ENCODE data around the gene DCLK1. TPM values are rescaled to one million over a fixed set of nuclear protein-coding genes. Genes with fewer than 3 reads are reported as not detected.
"Not testable (repeated sequence)": the region's sequence is repeated elsewhere in the genome, so short reads cannot be mapped to it uniquely, and the experiment has no call there.

DCLK1 gene
- total and polyA plus RNA-seq, 7 experiments from 2014 or later = not detected

DNA sequence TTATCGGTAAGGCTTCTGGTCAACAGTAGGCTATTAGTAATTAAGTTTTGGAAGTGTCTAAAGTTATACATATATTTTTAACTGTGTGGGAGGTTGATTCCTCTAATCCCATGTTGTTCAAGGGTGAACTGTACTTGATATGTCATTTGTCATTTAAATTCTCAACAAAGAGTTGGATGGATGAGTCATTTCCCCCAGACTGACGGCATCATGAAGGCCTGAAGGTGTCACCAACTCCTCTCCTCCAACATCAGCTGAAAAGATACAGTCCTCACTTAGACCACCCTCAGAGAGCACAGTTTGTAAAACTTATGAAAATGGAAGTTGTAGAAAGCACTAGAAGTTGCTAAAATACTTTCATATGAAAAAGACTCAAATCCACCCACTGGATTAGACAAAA, 48.8 kb downstream of the DCLK1 start:
- intact Hi-C loops (cut with micrococcal nuclease) = no loop called here
- no peak overlapping the region for H3K27ac ChIP-seq (ENCODE audit: low read depth, low read length)
- H3K27me3 Mint-ChIP-seq = no peaks in the 10 kb centered on the region
- no peaks in the 10 kb centered on the region for H3K36me3 ChIP-seq (ENCODE audit: control insufficient read depth in 2 of 3, insufficient read depth in 3 of 3, low read length in 3 of 3)
- H3K4me3 ChIP-seq (ENCODE audit: low read length) = no peak overlapping the region
- H3K27me3 ChIP-seq (ENCODE audit: control insufficient read depth in 2 of 2, insufficient read depth in 2 of 2, low read length in 2 of 2) = no peaks in the 10 kb centered on the region
- peaks cover 0 to 14% (median 6%) of the 10 kb centered on the region in 11 donors for H3K9me3 Mint-ChIP-seq
- H3K27ac Mint-ChIP-seq = no peak overlapping the region
- H3K36me3 Mint-ChIP-seq = no peaks in the 10 kb centered on the region
- H3K4me1 Mint-ChIP-seq = no peaks in the 10 kb centered on the region
- ChIA-PET CTCF (no interaction called here), POLR2A (no interaction called here)
- no peaks in the 10 kb centered on the region for H3K4me1 ChIP-seq (ENCODE audit: control insufficient read depth in 2 of 2, insufficient read depth in 2 of 2, low read length in 2 of 2)
- ATAC-seq (no peak), DNase-seq (no peak)
- no peak overlapping the region for H3K4me3 Mint-ChIP-seq
- H3K9me3 ChIP-seq (ENCODE audit: control insufficient read depth in 2 of 3, low read length in 3 of 3) = no peaks in the 10 kb centered on the region

DNA sequence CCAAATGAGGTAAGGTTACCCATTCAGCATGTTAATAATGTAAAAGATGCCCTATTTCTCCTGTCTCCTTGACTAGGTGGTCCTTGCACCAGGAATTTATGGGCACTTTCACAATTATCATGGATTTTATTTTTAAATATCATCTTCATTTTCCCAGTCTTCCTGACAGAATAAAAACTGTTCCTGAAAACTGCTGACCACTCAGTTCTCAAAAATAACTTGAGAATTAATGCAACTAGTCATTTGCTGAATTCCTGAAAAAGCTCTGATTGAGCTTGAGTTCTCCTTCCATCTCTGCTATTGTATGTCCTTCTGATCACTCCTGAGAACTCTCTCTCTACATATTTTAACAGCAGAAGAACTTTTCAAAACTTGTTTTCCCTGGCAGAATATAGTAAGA, 55.0 kb downstream of the DCLK1 start:
- H3K4me1 Mint-ChIP-seq = no peaks in the 10 kb centered on the region
- Histone ChIP-seq H3K27ac (ENCODE audit: low read depth, low read length) (no peak overlapping the region), H3K36me3 (ENCODE audit: control insufficient read depth in 2 of 3, insufficient read depth in 3 of 3, low read length in 3 of 3) (no peaks in the 10 kb centered on the region), H3K9me3 (ENCODE audit: control insufficient read depth in 2 of 3, low read length in 3 of 3) (no peaks in the 10 kb centered on the region), H3K4me1 (ENCODE audit: control insufficient read depth in 2 of 2, insufficient read depth in 2 of 2, low read length in 2 of 2) (no peaks in the 10 kb centered on the region), H3K27me3 (ENCODE audit: control insufficient read depth in 2 of 2, insufficient read depth in 2 of 2, low read length in 2 of 2) (no peaks in the 10 kb centered on the region), H3K4me3 (ENCODE audit: low read length) (no peak overlapping the region)
- ChIA-PET POLR2A (no interaction called here), CTCF (no interaction called here)
- intact Hi-C loops (cut with micrococcal nuclease) = no loop called here
- ATAC-seq (no peak), DNase-seq (no peak)
- H3K4me3 Mint-ChIP-seq = no peak overlapping the region
- H3K27ac Mint-ChIP-seq = no peak overlapping the region
- H3K36me3 Mint-ChIP-seq = no peaks in the 10 kb centered on the region
- H3K9me3 Mint-ChIP-seq = peaks cover 0 to 21% (median 6%) of the 10 kb centered on the region in 11 donors
- H3K27me3 Mint-ChIP-seq = peaks cover 0 to 7% (median 0%) of the 10 kb centered on the region in 5 donors

DNA sequence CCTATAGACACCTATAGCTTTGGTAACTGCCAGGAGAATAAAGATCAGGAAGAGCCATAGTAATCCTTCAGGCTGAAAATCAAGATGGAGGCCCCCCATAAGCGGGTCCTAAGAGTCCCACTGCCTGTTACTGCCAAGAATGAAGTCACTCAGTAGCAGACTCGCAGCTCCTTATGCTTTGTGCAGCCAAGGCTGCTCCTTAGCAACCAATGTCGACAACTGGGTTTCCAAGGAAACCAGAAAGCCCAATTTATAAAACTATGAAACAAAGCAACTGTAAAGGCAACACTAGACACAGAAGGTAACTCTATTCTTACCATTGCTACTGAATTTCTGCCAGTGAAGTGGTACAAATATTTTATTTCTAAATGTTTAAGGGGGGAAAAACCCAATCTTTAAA, 56.5 kb downstream of the DCLK1 start:
- Mint-ChIP-seq H3K4me1 (no peaks in the 10 kb centered on the region), H3K9me3 (peaks cover 0 to 21% (median 4%) of the 10 kb centered on the region in 11 donors), H3K4me3 (no peak overlapping the region), H3K27me3 (peaks cover 0 to 7% (median 0%) of the 10 kb centered on the region in 5 donors), H3K36me3 (no peaks in the 10 kb centered on the region), H3K27ac (no peak overlapping the region)
- H3K27me3 ChIP-seq (ENCODE audit: control insufficient read depth in 2 of 2, insufficient read depth in 2 of 2, low read length in 2 of 2) = no peaks in the 10 kb centered on the region
- ATAC-seq = no peak
- no peak overlapping the region for H3K4me3 ChIP-seq (ENCODE audit: low read length)
- intact Hi-C loops (cut with micrococcal nuclease) = no loop called here
- no peaks in the 10 kb centered on the region for H3K36me3 ChIP-seq (ENCODE audit: control insufficient read depth in 2 of 3, insufficient read depth in 3 of 3, low read length in 3 of 3)
- DNase-seq = no peak
- no peaks in the 10 kb centered on the region for H3K9me3 ChIP-seq (ENCODE audit: control insufficient read depth in 2 of 3, low read length in 3 of 3)
- ChIA-PET CTCF (no interaction called here), POLR2A (no interaction called here)
- H3K27ac ChIP-seq (ENCODE audit: low read depth, low read length) = no peak overlapping the region
- no peaks in the 10 kb centered on the region for H3K4me1 ChIP-seq (ENCODE audit: control insufficient read depth in 2 of 2, insufficient read depth in 2 of 2, low read length in 2 of 2)

DNA sequence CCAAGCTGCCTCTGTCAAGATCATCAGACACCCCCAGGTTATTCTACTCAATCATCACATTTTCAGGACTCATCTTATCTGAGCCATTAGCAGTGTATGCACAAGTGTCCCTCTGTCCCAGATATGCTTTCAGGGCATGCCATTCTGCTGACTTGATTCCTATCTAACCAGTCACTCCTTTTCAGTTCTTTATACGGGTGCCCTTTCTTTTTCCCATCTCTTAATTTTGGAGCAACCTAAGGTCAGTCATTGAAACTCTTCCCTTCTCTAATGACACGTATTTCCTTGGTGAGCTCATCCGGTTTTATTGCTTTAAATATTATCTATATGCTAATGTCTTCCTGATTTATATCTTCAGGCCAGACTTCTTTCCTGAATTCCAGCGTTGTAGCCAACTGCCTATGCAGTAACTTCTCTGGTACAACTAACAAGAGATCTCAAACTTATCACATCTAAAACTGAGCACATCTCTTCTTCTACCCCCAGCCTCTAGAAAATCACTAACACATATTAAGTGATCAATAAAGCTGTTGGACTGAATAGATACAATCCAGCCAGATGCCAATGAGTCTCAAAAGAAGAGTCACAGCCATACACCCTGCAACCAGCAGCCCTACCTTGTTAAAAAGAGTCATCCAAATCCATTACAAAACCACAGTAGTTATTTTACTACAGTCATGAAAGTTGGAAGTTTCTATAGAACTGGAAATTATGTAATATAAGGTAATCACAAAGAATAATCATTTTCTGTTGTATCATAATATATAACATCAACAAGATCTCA, 58.8 kb downstream of the DCLK1 start:
- Mint-ChIP-seq H3K27me3 (peaks cover 0 to 7% (median 0%) of the 10 kb centered on the region in 5 donors), H3K36me3 (no peaks in the 10 kb centered on the region), H3K4me1 (no peaks in the 10 kb centered on the region), H3K9me3 (peaks cover 0 to 7% (median 2%) of the 10 kb centered on the region in 11 donors), H3K4me3 (no peak overlapping the region), H3K27ac (no peak overlapping the region)
- H3K27me3 ChIP-seq (ENCODE audit: control insufficient read depth in 2 of 2, insufficient read depth in 2 of 2, low read length in 2 of 2) = no peaks in the 10 kb centered on the region
- no peak for DNase-seq
- intact Hi-C loops (cut with micrococcal nuclease) = no loop called here
- no peaks in the 10 kb centered on the region for H3K4me1 ChIP-seq (ENCODE audit: control insufficient read depth in 2 of 2, insufficient read depth in 2 of 2, low read length in 2 of 2)
- ChIA-PET POLR2A (no interaction called here), CTCF (no interaction called here)
- no peaks in the 10 kb centered on the region for H3K36me3 ChIP-seq (ENCODE audit: control insufficient read depth in 2 of 3, insufficient read depth in 3 of 3, low read length in 3 of 3)
- ATAC-seq = no peak
- H3K9me3 ChIP-seq (ENCODE audit: control insufficient read depth in 2 of 3, low read length in 3 of 3) = no peaks in the 10 kb centered on the region
- no peak overlapping the region for H3K27ac ChIP-seq (ENCODE audit: low read depth, low read length)
- H3K4me3 ChIP-seq (ENCODE audit: low read length) = no peak overlapping the region

DNA sequence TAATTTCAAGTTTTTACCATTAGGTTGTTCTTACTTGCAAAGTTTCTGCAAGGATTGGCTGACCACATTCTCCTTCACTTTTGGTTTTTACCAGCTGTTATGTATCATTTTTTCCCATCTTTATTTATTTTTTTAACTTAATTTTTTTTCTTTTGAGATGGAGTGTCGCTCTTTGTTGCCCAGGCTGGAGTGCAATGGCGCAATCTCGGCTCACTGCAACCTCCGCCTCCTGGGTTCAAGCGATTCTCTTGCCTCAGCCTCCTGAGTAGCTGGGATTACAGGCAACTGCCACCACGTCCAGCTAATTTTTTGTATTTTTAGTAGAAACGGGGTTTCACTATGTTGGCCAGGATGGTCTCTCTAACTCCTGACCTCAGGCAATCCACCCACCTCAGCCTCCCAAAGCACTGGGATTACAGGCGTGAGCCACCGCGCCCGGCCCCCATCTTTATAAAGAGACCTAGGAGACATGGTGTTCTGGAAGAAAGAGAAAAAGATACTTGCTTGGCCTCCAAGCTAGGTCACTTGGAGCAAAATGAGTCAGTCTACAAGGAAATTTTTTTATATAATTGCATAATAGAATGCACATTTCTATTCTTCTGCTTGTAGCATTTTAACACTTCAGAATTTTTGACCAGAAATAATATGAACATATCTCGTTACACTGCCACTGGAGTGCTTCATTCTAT, 60.5 kb downstream of the DCLK1 start:
- H3K36me3 Mint-ChIP-seq; H3K27me3 ChIP-seq (ENCODE audit: control insufficient read depth in 2 of 2, insufficient read depth in 2 of 2, low read length in 2 of 2); H3K27ac Mint-ChIP-seq; H3K4me3 Mint-ChIP-seq; POLR2A ChIA-PET; intact Hi-C loops (cut with micrococcal nuclease); CTCF ChIA-PET; H3K4me1 ChIP-seq (ENCODE audit: control insufficient read depth in 2 of 2, insufficient read depth in 2 of 2, low read length in 2 of 2); DNase-seq; H3K4me1 Mint-ChIP-seq; H3K27me3 Mint-ChIP-seq; H3K36me3 ChIP-seq (ENCODE audit: control insufficient read depth in 2 of 3, insufficient read depth in 3 of 3, low read length in 3 of 3); H3K9me3 ChIP-seq (ENCODE audit: control insufficient read depth in 2 of 3, low read length in 3 of 3); H3K27ac ChIP-seq (ENCODE audit: low read depth, low read length); H3K4me3 ChIP-seq (ENCODE audit: low read length); ATAC-seq: not testable (repeated sequence)
- peaks cover 0 to 15% (median 0%) of the 10 kb centered on the region in 11 donors for H3K9me3 Mint-ChIP-seq

DNA sequence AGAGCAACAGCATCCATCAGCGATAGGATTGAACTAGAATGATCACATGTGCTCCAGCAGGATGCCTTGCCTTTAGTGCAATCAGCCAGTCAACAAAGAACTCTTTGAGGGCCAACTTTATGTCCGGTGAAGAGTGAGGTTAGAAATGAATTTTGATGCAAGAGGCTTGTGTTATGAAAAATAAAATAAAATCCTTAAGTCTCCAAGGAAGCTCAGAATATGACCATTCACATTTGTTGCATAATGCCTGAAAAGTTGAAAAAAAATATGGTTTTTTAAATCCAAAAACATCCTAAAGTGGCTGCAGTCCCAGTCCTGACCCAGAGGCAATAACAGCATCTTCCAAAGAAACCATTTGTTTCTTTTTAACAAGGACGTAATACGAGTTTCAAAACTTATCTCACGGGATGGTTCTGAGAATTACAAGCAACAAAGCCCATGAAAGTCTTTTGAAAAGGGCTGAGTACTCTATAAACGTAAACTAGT, 61.3 kb downstream of the DCLK1 start:
- H3K27ac Mint-ChIP-seq = no peak overlapping the region
- ATAC-seq = no peak
- intact Hi-C loops (cut with micrococcal nuclease) = no loop called here
- Histone ChIP-seq H3K27me3 (ENCODE audit: control insufficient read depth in 2 of 2, insufficient read depth in 2 of 2, low read length in 2 of 2) (no peaks in the 10 kb centered on the region), H3K4me3 (ENCODE audit: low read length) (no peak overlapping the region), H3K36me3 (ENCODE audit: control insufficient read depth in 2 of 3, insufficient read depth in 3 of 3, low read length in 3 of 3) (no peaks in the 10 kb centered on the region), H3K27ac (ENCODE audit: low read depth, low read length) (no peak overlapping the region), H3K4me1 (ENCODE audit: control insufficient read depth in 2 of 2, insufficient read depth in 2 of 2, low read length in 2 of 2) (no peaks in the 10 kb centered on the region), H3K9me3 (ENCODE audit: control insufficient read depth in 2 of 3, low read length in 3 of 3) (no peaks in the 10 kb centered on the region)
- H3K36me3 Mint-ChIP-seq = no peaks in the 10 kb centered on the region
- DNase-seq = no peak
- peaks cover 0 to 15% (median 0%) of the 10 kb centered on the region in 11 donors for H3K9me3 Mint-ChIP-seq
- no peaks in the 10 kb centered on the region for H3K4me1 Mint-ChIP-seq
- peaks cover 0 to 7% (median 0%) of the 10 kb centered on the region in 5 donors for H3K27me3 Mint-ChIP-seq
- H3K4me3 Mint-ChIP-seq = no peak overlapping the region
- POLR2A ChIA-PET = no interaction called here
- CTCF ChIA-PET = no interaction called here

DNA sequence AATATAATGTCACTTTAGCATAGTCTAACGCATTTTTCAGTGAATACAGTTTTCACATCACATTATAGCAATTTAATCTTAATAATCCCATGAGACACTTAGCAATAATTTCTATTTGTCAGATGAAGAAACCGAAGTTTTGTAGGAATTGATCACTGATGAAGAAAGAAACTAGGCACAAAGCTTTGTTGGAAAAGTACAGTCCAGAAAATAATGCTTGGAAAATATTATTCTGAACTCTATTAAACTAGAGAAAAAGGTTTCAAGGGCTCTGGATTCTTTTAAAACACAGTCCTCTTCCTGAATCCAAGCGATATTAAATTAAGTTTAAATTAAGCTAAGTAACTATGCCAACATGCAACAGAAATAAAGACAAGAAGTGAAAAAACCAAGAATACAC, 62.2 kb downstream of the DCLK1 start:
- Histone ChIP-seq H3K27ac (ENCODE audit: low read depth, low read length) (no peak overlapping the region), H3K36me3 (ENCODE audit: control insufficient read depth in 2 of 3, insufficient read depth in 3 of 3, low read length in 3 of 3) (no peaks in the 10 kb centered on the region), H3K9me3 (ENCODE audit: control insufficient read depth in 2 of 3, low read length in 3 of 3) (no peaks in the 10 kb centered on the region), H3K4me1 (ENCODE audit: control insufficient read depth in 2 of 2, insufficient read depth in 2 of 2, low read length in 2 of 2) (no peaks in the 10 kb centered on the region), H3K27me3 (ENCODE audit: control insufficient read depth in 2 of 2, insufficient read depth in 2 of 2, low read length in 2 of 2) (no peaks in the 10 kb centered on the region), H3K4me3 (ENCODE audit: low read length) (no peak overlapping the region)
- no peak overlapping the region for H3K4me3 Mint-ChIP-seq
- POLR2A ChIA-PET = no interaction called here
- intact Hi-C loops (cut with micrococcal nuclease) = no loop called here
- no peak for ATAC-seq
- CTCF ChIA-PET = no interaction called here
- H3K4me1 Mint-ChIP-seq = no peaks in the 10 kb centered on the region
- H3K27me3 Mint-ChIP-seq = peaks cover 0 to 7% (median 0%) of the 10 kb centered on the region in 5 donors
- H3K9me3 Mint-ChIP-seq = peaks cover 0 to 15% (median 0%) of the 10 kb centered on the region in 11 donors
- H3K36me3 Mint-ChIP-seq = no peaks in the 10 kb centered on the region
- no peak overlapping the region for H3K27ac Mint-ChIP-seq
- DNase-seq = no peak
